ENCODE results near the gene SMYD3. TPM values are rescaled to one million over a fixed set of nuclear protein-coding genes. Genes with fewer than 3 reads are reported as not detected.

The SMYD3 gene
- total and polyA plus RNA-seq, 2 experiments from 2014 or later = 30.8 to 68.5 TPM

DNA sequence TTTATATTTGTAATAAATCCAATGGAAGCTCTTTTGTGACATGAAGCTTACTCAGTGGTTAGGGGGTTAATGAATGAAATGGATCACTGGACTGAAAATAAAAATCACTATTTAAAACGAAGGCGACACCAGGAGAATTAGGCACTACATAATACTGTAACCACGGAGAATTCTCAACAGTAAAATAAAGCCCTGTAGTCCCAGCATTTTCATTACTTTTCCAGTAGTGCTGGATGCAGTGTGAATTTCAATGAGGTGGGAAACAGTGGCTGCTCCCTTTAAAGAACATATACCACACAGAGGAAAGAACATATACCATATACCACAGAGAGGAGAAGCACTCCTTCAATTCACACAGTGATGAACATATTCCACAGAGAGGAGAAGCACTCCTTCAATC lies 275.0 kb downstream of the SMYD3 start:
- WGBS (ENCODE audit: low lambda C conversion rate, missing lambda C conversion rate) = 90% methylated on average over 3 of the region's 3 CpGs
- Histone ChIP-seq H3K9me3 (ENCODE audit: low read depth) (no peaks in the 10 kb centered on the region), H3K27ac (no peak overlapping the region), H3K36me3 (replicated peaks; ENCODE audit: insufficient read depth, low read depth) (no peaks in the 10 kb centered on the region), H3K27me3 (no peaks in the 10 kb centered on the region), H4K20me1 (ENCODE audit: insufficient read depth, poor library complexity, severe bottlenecking) (no peaks in the 10 kb centered on the region), H3K4me3 (no peak overlapping the region), H3K4me2 (no peak overlapping the region), H3K4me1 (ENCODE audit: insufficient read depth) (no peaks in the 10 kb centered on the region), H2AFZ (no peak overlapping the region), H3K9me2 (replicated peaks; ENCODE audit: insufficient read depth) (no peaks in the 10 kb centered on the region), H3K79me2 (no peaks in the 10 kb centered on the region)
- DNase-seq (ENCODE audit: low spot score) = no peak
- TF ChIP-seq EZH2phosphoT487 (IDR thresholded peaks at IDR 0.05; ENCODE audit: low read depth, severe bottlenecking, unreplicated experiment) (no peak), EZH2 (IDR thresholded peaks at IDR 0.05; ENCODE audit: borderline replicate concordance) (no peak), CTCF (IDR thresholded peaks at IDR 0.05; ENCODE audit: poor library complexity) (no peak)

- no peaks in the 10 kb centered on the region for H4K20me1 ChIP-seq (ENCODE audit: insufficient read depth, poor library complexity, severe bottlenecking)
- no peak overlapping the region for H3K4me3 ChIP-seq
- no peak overlapping the region for H3K4me2 ChIP-seq
- WGBS (ENCODE audit: low lambda C conversion rate, missing lambda C conversion rate) = 83% methylated on average over 2 of the region's 2 CpGs
- H3K27me3 ChIP-seq = no peaks in the 10 kb centered on the region
- peaks cover 8% of the 10 kb centered on the region for H3K4me1 ChIP-seq (ENCODE audit: insufficient read depth)
- H3K9me3 ChIP-seq (ENCODE audit: low read depth) = no peaks in the 10 kb centered on the region
- no peak overlapping the region for H3K27ac ChIP-seq
- no peak for TF ChIP-seq CTCF (IDR thresholded peaks at IDR 0.05; ENCODE audit: poor library complexity)
- TF ChIP-seq EZH2phosphoT487 (IDR thresholded peaks at IDR 0.05; ENCODE audit: low read depth, severe bottlenecking, unreplicated experiment) = no peak
- TF ChIP-seq EZH2 (IDR thresholded peaks at IDR 0.05; ENCODE audit: borderline replicate concordance) = no peak
- H3K79me2 ChIP-seq = no peaks in the 10 kb centered on the region
- H3K36me3 ChIP-seq (replicated peaks; ENCODE audit: insufficient read depth, low read depth) = no peaks in the 10 kb centered on the region
- DNase-seq (ENCODE audit: low spot score) = no peak
- no peaks in the 10 kb centered on the region for H3K9me2 ChIP-seq (replicated peaks; ENCODE audit: insufficient read depth)
- H2AFZ ChIP-seq = no peak overlapping the region
These were observed 281.0 kb downstream of the SMYD3 start for GRCh38 chr1:246226041-246226440.

- H3K4me2 ChIP-seq = no peak overlapping the region
- H3K27me3 ChIP-seq = no peaks in the 10 kb centered on the region
- H2AFZ ChIP-seq = no peak overlapping the region
- WGBS (ENCODE audit: low lambda C conversion rate, missing lambda C conversion rate) = 90% methylated on average over 14 of the region's 14 CpGs
- H3K9me2 ChIP-seq (replicated peaks; ENCODE audit: insufficient read depth) = no peaks in the 10 kb centered on the region
- H3K4me1 ChIP-seq (ENCODE audit: insufficient read depth) = peaks cover 18% of the 10 kb centered on the region
- no peak overlapping the region for H3K27ac ChIP-seq
- no peak overlapping the region for H3K4me3 ChIP-seq
- DNase-seq (ENCODE audit: low spot score) = no peak
- TF ChIP-seq CTCF (IDR thresholded peaks at IDR 0.05; ENCODE audit: poor library complexity) (no peak), EZH2phosphoT487 (IDR thresholded peaks at IDR 0.05; ENCODE audit: low read depth, severe bottlenecking, unreplicated experiment) (no peak), EZH2 (IDR thresholded peaks at IDR 0.05; ENCODE audit: borderline replicate concordance) (no peak)
- no peaks in the 10 kb centered on the region for H3K79me2 ChIP-seq
- no peaks in the 10 kb centered on the region for H3K9me3 ChIP-seq (ENCODE audit: low read depth)
- H4K20me1 ChIP-seq (ENCODE audit: insufficient read depth, poor library complexity, severe bottlenecking) = no peaks in the 10 kb centered on the region
- no peaks in the 10 kb centered on the region for H3K36me3 ChIP-seq (replicated peaks; ENCODE audit: insufficient read depth, low read depth)
These were observed 285.4 kb downstream of the SMYD3 start for GRCh38 chr1:246221485-246222255.

Measured in hepatocyte (in vitro differentiated cells).